Tibial nerve (tissue), 3 donors: ENCODE results near the gene CELF1.

Source experiments
- CTCF ChIP-seq, 5 experiments: fragments of 200-600 bp in 3 of 5; fragments of 450-650 bp in 2 of 5; sonication (generic) in 3 of 5; IDR thresholded peaks; one replicate each; pipeline ENCODE4 v1.5.1; 2016 to 2019; ENCODE audit warnings: antibody characterized with exemption in 5 of 5, mild to moderate bottlenecking in 3 of 5, moderate library complexity in 2 of 5
- POLR2A ChIP-seq, 2 donors: fragments of 450-650 bp; IDR thresholded peaks; one replicate each; pipeline ENCODE4 v1.6.1; 2017; ENCODE audit warnings: antibody characterized with exemption in 2 of 2, mild to moderate bottlenecking in 2 of 2, moderate library complexity in 2 of 2

- TF ChIP-seq CTCF (IDR thresholded peaks at IDR 0.05) = no peak
- no peak for TF ChIP-seq POLR2A (IDR thresholded peaks at IDR 0.05)
Observed at GRCh38 chr11:47480762-47481161, 72.2 kb downstream of the CELF1 start.
